AG04450 (cell line): ENCODE results near the gene ADGRD1. TPM values are rescaled to one million over a fixed set of nuclear protein-coding genes. Genes with fewer than 3 reads are reported as not detected.

Source experiments
- CTCF ChIA-PET: fragments of 300-600, 350-600 bp; formaldehyde crosslinking; extraction: SDS; loops from one replicate; lab custom pipeline; 2022; ENCODE audit warnings: antibody characterized with exemption, inconsistent platforms; lab: Charles Lee
- POLR2A ChIA-PET: fragments of 350-600 bp; formaldehyde crosslinking; extraction: SDS; loops from one replicate; lab custom pipeline; 2021; ENCODE audit warnings: antibody characterized with exemption, inconsistent platforms; lab: Yijun Ruan, JAX
- DNase-seq: peaks from one replicate; pipeline ENCODE4 v3.0.0-alpha.2; 2011; ENCODE audit warnings: low read depth, low spot score
- H3K27ac ChIP-seq: one replicate; pipeline ENCODE4 v1.5.1; 2012; ENCODE audit warnings: low read depth, low read length, control low read depth
- H3K27me3 ChIP-seq: one replicate; pipeline ENCODE4 v1.6.0; 2012; ENCODE audit warnings: low read length; ENCODE audit not compliant: control insufficient read depth, insufficient read depth
- H3K4me3 ChIP-seq: 2 replicates; pipeline ENCODE4 v1.5.1; 2011; ENCODE audit warnings: mild to moderate bottlenecking, low read depth, low read length, control low read depth
- H3K9me3 ChIP-seq: 2 replicates; pipeline ENCODE4 v1.5.1; 2012; ENCODE audit warnings: low read length; ENCODE audit not compliant: control insufficient read depth, insufficient read depth
- CTCF ChIP-seq: IDR thresholded peaks from 2 replicates; pipeline ENCODE4 v1.5.1; 2011; ENCODE audit warnings: low read depth, low read length, control low read depth, inconsistent platforms
- polyA plus RNA-seq: library from polyadenylated mRNA; depleted of rRNA; stranded (reverse); fragments of >200 nt; gene quantifications from 2 replicates; pipeline ENCODE4 v1.2.3, GENCODE V29; 2011

ADGRD1 gene
- polyA plus RNA-seq, 1 experiment: 0.05 TPM

- Histone ChIP-seq H3K27ac (no peak overlapping the region), H3K9me3 (peaks cover 82% of the 10 kb centered on the region), H3K4me3 (no peak overlapping the region), H3K27me3 (no peaks in the 10 kb centered on the region)
- no peak for TF ChIP-seq CTCF
- CTCF ChIA-PET: no interaction called here
- no peak for DNase-seq
- POLR2A ChIA-PET: no interaction called here
Measured at GRCh38 chr12:131091976-131092691, 138.4 kb downstream of the ADGRD1 start.

- ChIA-PET POLR2A (no interaction called here), CTCF (no interaction called here)
- H3K27ac ChIP-seq: no peak overlapping the region
- peaks cover 82% of the 10 kb centered on the region for H3K9me3 ChIP-seq
- DNase-seq: no peak
- TF ChIP-seq CTCF: no peak
- H3K27me3 ChIP-seq: no peaks in the 10 kb centered on the region
- H3K4me3 ChIP-seq: no peak overlapping the region
Measured at GRCh38 chr12:131092901-131093603, 139.3 kb downstream of the ADGRD1 start.

GRCh38 chr12:131093604-131093955 lies 139.9 kb downstream of the ADGRD1 start:
- ChIA-PET CTCF (no interaction called here), POLR2A (no interaction called here)
- Histone ChIP-seq H3K27me3 (no peaks in the 10 kb centered on the region), H3K9me3 (peaks cover 82% of the 10 kb centered on the region), H3K4me3 (no peak overlapping the region), H3K27ac (no peak overlapping the region)
- no peak for DNase-seq
- no peak for TF ChIP-seq CTCF

- CTCF ChIA-PET: no interaction called here
Measured at GRCh38 chr12:131093971-131094830, 140.5 kb downstream of the ADGRD1 start.

More at GRCh38 chr12:131093971-131094830, 140.5 kb downstream of the ADGRD1 start:
- no peak overlapping the region for H3K4me3 ChIP-seq
- peaks cover 80% of the 10 kb centered on the region for H3K9me3 ChIP-seq
- DNase-seq: no peak
- H3K27ac ChIP-seq: no peak overlapping the region
- POLR2A ChIA-PET: no interaction called here
- no peak for TF ChIP-seq CTCF
- H3K27me3 ChIP-seq: no peaks in the 10 kb centered on the region
